B cell (primary cell): ENCODE results near the gene PTPRE.

Experiments
- CTCF ChIP-seq: fragments of 200-600 bp; IDR thresholded peaks from one replicate; pipeline ENCODE4 v1.8.0; 2022; ENCODE audit warnings: antibody characterized with exemption, mild to moderate bottlenecking
- EZH2 ChIP-seq: IDR thresholded peaks from 2 replicates; pipeline ENCODE4 v1.6.1; 2012; ENCODE audit warnings: borderline replicate concordance, low read depth, mild to moderate bottlenecking, moderate library complexity, low read length; ENCODE audit not compliant: insufficient read depth, poor library complexity, severe bottlenecking

- TF ChIP-seq CTCF (no peak), EZH2 (no peak)
Measured at GRCh38 chr10:128056303-128057050, 149.6 kb downstream of the PTPRE start.
